Left kidney (tissue), 8 donors: ENCODE measurements around the gene ABTB2. TPM values are rescaled to one million over a fixed set of nuclear protein-coding genes. Genes with fewer than 3 reads are reported as not detected.
"Not testable (repeated sequence)": the region's sequence is repeated elsewhere in the genome, so short reads cannot be mapped to it uniquely, and the experiment has no call there.

Experiments
- DNase-seq: peaks from one replicate; pipeline ENCODE4 v3.0.0-alpha.2; 2013
- long read RNA-seq, 8 donors: transcript quantifications; one replicate each; lab custom pipeline, GENCODE V29; 2026
- polyA plus RNA-seq: library from polyadenylated mRNA; unstranded; fragments of 120-200 nt; gene quantifications from one replicate; pipeline ENCODE4 v1.2.1, GENCODE V29; 2013; ENCODE audit not compliant: insufficient read length

ABTB2 gene
- polyA plus RNA-seq = 7.7 TPM
- long read RNA-seq, donor 1, full-length matches to known transcripts = 2 of 2 reads
- long read RNA-seq, donor 1, partial matches to known transcripts = 0 of 2 reads
- long read RNA-seq, donor 1, other reads (novel, unspliced or antisense) = 0 of 2 reads
- long read RNA-seq, donor 2, full-length matches to known transcripts = 1 of 1 reads
- long read RNA-seq, donor 2, partial matches to known transcripts = 0 of 1 reads
- long read RNA-seq, donor 2, other reads (novel, unspliced or antisense) = 0 of 1 reads
- long read RNA-seq, donor 3, partial matches to known transcripts = 6 of 6 reads
- long read RNA-seq, donor 3, other reads (novel, unspliced or antisense) = 0 of 6 reads
- long read RNA-seq, donor 4 = 0 reads
- long read RNA-seq, donor 5, partial matches to known transcripts = 198 of 311 reads
- long read RNA-seq, donor 5, other reads (novel, unspliced or antisense) = 113 of 311 reads
- long read RNA-seq, donor 6, full-length matches to known transcripts = 2 of 2 reads
- long read RNA-seq, donor 6, partial matches to known transcripts = 0 of 2 reads
- long read RNA-seq, donor 6, other reads (novel, unspliced or antisense) = 0 of 2 reads
- long read RNA-seq, donor 7, full-length matches to known transcripts = 1 of 260 reads
- long read RNA-seq, donor 7, partial matches to known transcripts = 259 of 260 reads
- long read RNA-seq, donor 7, other reads (novel, unspliced or antisense) = 0 of 260 reads
- long read RNA-seq, donor 8 = 0 reads

GRCh38 chr11:34357701-34358257 lies at the start of gene ABTB2:
ABTB2 (minus strand) TSS chr11:34358010.
- DNase-seq = peak; percentile 97

GRCh38 chr11:34407121-34407813 lies 49.5 kb upstream of the ABTB2 start:
- no peak for DNase-seq

- no peak for DNase-seq
Measured at GRCh38 chr11:34406413-34406812, 48.6 kb upstream of the ABTB2 start.

- no peak for DNase-seq
Measured at GRCh38 chr11:34405079-34405858, 47.5 kb upstream of the ABTB2 start.

GRCh38 chr11:34404280-34404679 lies 46.5 kb upstream of the ABTB2 start:
- no peak for DNase-seq

- no peak for DNase-seq
Measured at GRCh38 chr11:34403431-34403830, 45.6 kb upstream of the ABTB2 start.

GRCh38 chr11:34397811-34398210 lies 40.0 kb upstream of the ABTB2 start:
- DNase-seq = no peak

- no peak for DNase-seq
Measured at GRCh38 chr11:34397120-34397519, 39.3 kb upstream of the ABTB2 start.

GRCh38 chr11:34395916-34396550 lies 38.2 kb upstream of the ABTB2 start:
- no peak for DNase-seq

- DNase-seq = no peak
Measured at GRCh38 chr11:34394771-34395300, 37.0 kb upstream of the ABTB2 start.

GRCh38 chr11:34387653-34388052 lies 29.8 kb upstream of the ABTB2 start:
- no peak for DNase-seq

GRCh38 chr11:34386356-34386755 lies 28.5 kb upstream of the ABTB2 start:
- not testable (repeated sequence) for DNase-seq

- no peak for DNase-seq
Measured at GRCh38 chr11:34382532-34383276, 24.9 kb upstream of the ABTB2 start.

- DNase-seq = no peak
Measured at GRCh38 chr11:34381775-34382174, 24.0 kb upstream of the ABTB2 start.

GRCh38 chr11:34380696-34381095 lies 22.9 kb upstream of the ABTB2 start:
- DNase-seq = no peak

GRCh38 chr11:34379539-34379938 lies 21.7 kb upstream of the ABTB2 start:
- no peak for DNase-seq

- no peak for DNase-seq
Measured at GRCh38 chr11:34379079-34379478, 21.3 kb upstream of the ABTB2 start.

- DNase-seq = no peak
Measured at GRCh38 chr11:34373727-34374126, 15.9 kb upstream of the ABTB2 start.

- DNase-seq = no peak
Measured at GRCh38 chr11:34366522-34366921, 8.7 kb upstream of the ABTB2 start.

- DNase-seq = no peak
Measured at GRCh38 chr11:34364102-34364501, 6.3 kb upstream of the ABTB2 start.
